Mammary epithelial cell (primary cell): ENCODE data around the gene PCDHGC4.

Experiments
- EZH2 ChIP-seq: IDR thresholded peaks from 2 replicates; pipeline ENCODE4 v1.6.1; 2012; ENCODE audit warnings: low read length, inconsistent platforms, borderline replicate concordance
- TF ChIP-seq, protein P1 (sequence below), 2 donors: IDR thresholded peaks in 1 of 2; conservative IDR thresholded peaks in 1 of 2; 2 replicates each; pipeline ENCODE4 v1.5.1; 2011 to 2012; ENCODE audit warnings: inconsistent platforms in 2 of 2, low read length in 2 of 2, mild to moderate bottlenecking in 2 of 2, control low read depth in 1 of 2, low read depth in 1 of 2; ENCODE audit not compliant: insufficient read depth in 1 of 2; ENCODE audit errors: extremely low read depth in 1 of 2

DNA sequence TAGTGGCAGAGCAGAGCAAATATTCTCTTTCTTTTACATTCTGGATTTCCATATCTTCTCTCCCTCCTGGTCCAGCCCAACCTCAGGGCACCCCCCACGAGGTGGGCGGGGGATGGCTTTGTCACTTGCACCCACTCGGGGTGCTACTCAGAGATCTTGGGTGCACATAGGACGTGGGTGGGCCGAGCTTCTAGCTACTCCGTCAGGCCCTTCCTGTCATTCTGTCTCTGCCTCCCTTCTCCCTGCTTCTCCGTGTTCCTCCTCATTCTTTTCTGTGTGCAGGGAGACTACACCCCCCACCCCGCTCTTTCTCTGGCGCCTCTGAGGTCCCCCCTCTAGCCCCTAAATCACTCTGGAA is 23.6 kb downstream of the PCDHGC4 start:
- TF ChIP-seq, protein P1, sequence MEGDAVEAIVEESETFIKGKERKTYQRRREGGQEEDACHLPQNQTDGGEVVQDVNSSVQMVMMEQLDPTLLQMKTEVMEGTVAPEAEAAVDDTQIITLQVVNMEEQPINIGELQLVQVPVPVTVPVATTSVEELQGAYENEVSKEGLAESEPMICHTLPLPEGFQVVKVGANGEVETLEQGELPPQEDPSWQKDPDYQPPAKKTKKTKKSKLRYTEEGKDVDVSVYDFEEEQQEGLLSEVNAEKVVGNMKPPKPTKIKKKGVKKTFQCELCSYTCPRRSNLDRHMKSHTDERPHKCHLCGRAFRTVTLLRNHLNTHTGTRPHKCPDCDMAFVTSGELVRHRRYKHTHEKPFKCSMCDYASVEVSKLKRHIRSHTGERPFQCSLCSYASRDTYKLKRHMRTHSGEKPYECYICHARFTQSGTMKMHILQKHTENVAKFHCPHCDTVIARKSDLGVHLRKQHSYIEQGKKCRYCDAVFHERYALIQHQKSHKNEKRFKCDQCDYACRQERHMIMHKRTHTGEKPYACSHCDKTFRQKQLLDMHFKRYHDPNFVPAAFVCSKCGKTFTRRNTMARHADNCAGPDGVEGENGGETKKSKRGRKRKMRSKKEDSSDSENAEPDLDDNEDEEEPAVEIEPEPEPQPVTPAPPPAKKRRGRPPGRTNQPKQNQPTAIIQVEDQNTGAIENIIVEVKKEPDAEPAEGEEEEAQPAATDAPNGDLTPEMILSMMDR (conservative IDR thresholded peaks at IDR 0.05 in 1 of 2, IDR thresholded peaks at IDR 0.05 in 1 of 2; ENCODE audit: extremely low read depth in 1 of 2, insufficient read depth in 1 of 2, low read depth in 1 of 2, low read length in 2 of 2): no peak
- TF ChIP-seq EZH2: no peak
